Fibroblast of skin of left quadriceps (primary cell): ENCODE measurements around the gene TKTL1.
"Not testable (repeated sequence)": the region's sequence is repeated elsewhere in the genome, so short reads cannot be mapped to it uniquely, and the experiment has no call there.

ENCODE experiments used
- DNase-seq, 2 experiments: peaks; one replicate each; pipeline ENCODE4 v3.0.0-alpha.2; 2013; ENCODE audit warnings: low read depth in 2 of 2

TKTL1 gene

DNA sequence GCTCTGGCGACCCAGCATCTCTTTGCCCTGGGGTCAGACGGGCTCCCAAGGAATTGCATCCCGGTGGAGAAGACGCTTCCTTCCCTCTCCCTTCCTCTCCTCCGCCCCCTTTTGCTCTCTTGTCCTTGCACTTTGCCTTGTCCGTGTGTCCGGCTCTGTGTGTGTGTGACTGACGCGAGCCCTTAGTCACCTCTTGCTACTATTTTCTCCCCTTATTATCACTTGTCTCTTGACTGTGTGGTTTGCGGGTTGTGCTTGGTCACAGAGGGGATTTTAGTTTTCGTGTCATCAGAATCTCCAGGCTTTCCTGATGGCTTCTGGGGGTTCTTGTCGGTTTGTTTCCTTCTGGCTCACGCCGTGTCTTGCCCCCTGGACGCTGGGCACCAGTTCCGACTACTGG lies 47.5 kb downstream of the TKTL1 start:
- not testable (repeated sequence) for DNase-seq

DNA sequence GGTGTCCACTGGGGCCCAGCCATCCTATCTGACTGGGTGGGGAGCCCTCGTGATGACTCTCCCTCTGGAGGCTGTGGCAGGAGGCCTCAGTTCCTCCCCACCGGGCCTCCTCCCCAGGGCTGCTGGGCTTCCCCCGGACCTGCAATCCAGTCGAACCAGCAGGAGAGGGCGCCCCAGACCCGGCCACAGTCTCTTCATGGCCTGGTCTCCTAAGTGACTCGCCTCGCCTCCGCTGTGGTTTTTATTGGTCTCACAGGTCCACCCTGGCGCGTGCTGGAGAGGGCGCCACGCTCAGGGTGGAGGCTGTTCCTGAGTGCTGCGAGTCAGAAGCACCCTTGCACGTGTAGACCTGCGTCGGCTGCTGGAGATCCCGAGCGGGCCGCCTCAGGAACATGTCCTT lies 48.0 kb downstream of the TKTL1 start:
- not testable (repeated sequence) for DNase-seq

DNA sequence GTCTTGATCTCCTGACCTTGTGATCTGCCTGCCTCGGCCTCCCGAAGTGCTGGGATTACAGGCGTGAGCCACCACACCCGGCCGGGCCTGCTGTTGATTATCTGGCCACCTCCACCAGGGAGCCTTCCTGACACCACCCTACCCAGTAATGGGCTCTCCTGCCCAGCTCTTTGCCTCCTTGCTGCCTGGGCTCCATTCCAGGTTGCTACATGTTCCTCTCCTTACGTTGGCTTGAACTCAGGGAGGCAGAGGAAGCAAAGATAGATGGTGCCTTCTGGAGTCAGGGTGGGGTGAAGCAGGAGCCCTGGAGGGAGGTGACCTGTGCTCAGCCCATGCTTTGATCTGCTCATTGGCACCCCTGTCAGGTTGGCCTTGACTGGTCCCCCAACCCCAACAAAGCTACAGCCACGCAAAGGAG lies 52.5 kb downstream of the TKTL1 start:
- no peak for DNase-seq

DNA sequence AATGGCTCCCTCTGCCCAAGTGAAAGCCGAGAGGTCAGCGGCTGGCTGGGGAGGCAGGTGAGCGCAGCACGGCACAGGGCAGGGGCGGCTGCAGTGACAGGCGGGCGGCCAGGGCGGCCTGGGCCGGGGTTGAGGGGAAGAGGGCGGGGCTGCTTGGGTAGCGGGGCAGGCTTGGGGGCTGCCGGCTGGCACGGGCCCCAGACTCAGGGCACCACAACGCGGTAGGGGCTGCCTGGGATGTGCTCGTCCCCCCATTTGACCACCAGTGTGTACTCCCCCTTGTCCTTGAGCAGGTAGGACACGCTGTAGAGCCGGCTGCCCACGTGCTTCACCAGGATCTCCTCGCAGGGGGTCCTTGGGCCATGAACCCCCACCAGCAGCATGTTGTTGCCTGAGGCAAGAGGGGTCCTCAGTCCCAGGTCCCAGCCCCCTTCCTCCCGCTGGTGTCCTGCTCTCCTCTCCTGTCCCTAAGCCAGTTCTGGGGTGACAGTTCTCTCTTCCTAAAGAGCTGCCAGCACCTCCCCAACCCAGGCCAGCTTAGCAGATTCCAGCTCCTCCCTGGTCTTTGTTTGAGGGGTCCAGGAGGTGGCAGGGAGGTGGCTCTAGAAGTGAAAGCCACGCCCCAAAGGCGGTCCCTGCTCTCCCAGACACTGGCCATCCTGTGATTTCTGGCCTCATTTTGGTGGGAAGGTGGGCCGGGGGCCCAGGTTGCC lies 53.2 kb downstream of the TKTL1 start:
- no peak for DNase-seq

DNA sequence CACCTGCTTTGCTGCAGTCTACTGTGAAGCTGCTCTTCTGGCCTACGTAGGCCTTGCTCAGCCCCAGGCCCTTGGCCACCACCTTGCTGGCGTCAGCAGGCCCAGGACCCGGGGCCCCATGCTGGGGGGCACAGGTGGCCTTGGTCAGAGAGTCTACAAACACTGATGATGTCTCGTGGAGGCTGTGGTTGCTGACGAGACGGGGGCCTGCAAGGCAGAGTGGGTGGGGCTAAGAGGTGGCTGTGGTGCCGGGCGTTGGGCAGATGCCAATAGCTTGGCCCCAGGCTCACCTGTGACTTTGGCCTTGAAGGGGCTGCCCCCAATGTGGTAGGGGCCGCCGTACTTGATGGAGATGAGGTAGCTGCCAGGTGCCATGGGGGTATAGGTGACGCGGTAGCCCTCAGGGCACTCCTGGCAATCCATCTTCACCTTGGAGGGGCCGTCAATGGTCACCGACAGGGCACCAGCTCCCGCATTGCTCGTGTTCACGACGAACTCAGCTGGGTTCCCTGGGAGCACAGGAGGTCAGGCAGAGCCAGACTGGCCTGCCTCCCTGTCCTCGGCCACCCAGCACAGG lies 53.9 kb downstream of the TKTL1 start:
- DNase-seq = no peak

- no peak for DNase-seq
Measured at GRCh38 chrX:154349979-154350378, 54.4 kb downstream of the TKTL1 start.

DNA sequence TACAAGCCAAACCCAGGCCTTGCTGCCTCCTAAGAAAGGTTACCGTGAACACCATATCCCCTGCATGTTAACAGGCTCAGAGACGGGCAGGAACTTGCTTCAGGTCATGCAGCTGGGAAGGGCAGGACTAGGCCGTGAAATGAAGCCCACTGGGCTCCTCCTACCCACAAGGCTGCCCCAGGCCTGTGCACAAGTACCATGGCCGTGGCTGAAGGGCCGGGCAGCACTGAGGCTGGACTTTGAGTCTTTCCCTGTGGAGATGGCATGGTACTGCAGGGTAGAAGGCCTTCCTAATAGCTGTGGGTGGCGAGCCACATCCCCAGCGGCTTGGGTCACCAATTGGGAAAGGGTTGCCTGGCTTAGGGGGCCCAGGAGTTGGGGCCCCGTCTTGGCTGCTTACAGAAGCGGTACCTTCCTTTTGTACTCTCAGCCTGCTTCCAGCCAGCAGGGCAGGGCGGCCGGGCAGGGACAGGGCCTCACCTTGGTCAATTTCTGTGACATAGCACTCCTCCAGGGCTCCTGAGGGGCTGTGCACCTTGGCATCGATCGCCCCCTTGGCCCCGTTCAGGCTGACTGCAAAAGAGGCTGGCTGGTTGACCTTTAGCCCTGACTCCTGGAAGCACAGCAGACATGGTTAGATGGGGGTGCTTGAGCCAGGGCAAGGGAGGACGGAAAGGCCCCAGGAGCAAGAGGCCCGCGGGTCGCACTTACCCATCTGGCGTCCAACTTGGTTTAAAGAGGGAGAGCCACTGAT lies 55.0 kb downstream of the TKTL1 start:
- no peak for DNase-seq

- no peak for DNase-seq
Measured at GRCh38 chrX:154351183-154352011, 55.8 kb downstream of the TKTL1 start.

- no peak for DNase-seq
Measured at GRCh38 chrX:154352012-154352401, 56.4 kb downstream of the TKTL1 start.

DNA sequence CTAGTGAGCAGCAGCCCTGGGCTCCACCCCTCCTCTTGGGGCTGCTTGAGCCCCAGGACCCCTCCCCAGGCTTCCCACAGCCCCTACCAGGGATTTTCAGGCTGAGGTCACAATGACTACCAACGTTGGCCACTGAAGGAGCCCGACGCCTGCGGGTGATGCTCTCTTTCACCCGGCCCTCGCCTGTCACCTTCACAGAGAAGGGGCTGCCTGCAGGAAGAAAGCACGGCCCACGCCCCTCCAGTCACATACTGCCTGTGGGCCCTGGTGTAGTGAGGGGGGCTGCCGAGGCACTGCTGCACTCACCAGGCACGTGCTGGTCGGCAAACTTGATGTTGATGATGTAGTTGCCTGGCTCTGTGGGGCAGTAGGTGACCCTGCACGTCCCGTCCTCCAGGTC lies 56.9 kb downstream of the TKTL1 start:
- no peak for DNase-seq

DNA sequence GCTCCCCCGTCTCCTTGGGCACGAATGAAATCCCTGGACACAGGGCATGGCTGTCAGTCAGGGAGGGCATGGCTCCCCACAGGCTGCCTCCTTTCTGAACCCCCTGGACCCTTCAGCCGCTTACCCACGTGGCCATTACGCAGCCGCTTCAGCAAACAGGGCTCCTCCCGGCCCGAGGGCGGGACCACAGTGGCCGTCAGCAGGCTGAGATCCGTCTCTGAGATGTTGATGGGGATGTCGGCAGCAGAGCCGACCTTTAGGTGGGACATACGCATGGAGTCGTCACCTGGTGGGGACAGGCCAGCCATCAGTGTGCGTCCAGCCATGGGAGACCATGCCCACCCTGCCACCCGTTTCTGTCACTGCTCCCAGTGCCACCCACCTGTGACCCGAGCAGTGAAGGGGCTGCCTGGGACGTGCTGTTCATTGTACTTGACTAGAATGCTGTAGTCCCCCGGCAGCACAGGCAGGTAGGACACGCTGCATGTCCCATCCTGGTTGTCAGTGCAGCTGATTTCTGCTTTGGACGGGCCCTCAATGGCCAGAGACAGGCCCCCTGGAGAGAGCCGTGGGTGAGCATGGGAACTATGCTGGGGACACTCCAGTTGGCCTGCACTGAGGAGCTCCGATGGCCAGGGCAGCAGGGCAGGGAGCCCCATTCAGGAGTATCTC lies 57.7 kb downstream of the TKTL1 start:
- DNase-seq = no peak

- no peak for DNase-seq
Measured at GRCh38 chrX:154354013-154354412, 58.4 kb downstream of the TKTL1 start.

DNA sequence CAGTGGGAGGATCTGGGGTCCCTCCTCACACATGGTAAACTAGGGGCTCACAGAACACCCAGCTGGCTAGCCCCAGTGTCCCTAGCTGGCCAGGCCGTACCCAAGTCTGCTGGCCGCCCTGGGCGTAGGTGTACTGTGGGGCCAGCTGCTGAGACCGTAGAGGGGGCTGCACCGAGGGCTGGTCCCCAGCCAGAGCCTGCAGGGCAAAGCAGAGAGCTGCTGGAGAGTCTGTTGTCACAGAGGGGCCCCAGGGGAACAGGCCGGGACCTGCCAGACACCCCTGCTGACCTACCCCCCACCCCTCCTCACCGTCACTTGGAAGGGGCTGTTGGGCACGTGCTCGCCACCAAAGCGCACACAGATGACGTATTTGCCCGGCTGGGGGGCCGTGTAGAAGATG lies 58.9 kb downstream of the TKTL1 start:
- DNase-seq = no peak

- DNase-seq = no peak
Measured at GRCh38 chrX:154355094-154355775, 59.6 kb downstream of the TKTL1 start.

DNA sequence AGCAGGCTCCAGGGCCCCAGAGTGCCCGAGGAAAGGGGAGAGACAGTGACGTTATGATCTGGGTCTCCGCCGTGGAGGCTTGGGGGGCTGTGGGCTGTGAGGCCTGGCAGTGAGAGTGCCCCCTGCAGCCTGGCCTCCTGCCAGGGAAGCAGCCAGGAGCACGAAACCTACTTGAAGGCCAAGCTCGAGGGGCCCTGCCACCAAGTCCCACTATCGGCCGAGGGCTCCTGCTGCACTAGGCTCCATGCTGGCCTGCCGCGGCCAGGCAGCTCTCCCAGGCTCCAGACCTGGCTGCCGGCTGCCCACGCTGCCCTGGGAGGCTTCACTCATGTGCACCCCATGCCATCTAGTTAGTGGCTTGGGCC lies 60.2 kb downstream of the TKTL1 start:
- no peak for DNase-seq

DNA sequence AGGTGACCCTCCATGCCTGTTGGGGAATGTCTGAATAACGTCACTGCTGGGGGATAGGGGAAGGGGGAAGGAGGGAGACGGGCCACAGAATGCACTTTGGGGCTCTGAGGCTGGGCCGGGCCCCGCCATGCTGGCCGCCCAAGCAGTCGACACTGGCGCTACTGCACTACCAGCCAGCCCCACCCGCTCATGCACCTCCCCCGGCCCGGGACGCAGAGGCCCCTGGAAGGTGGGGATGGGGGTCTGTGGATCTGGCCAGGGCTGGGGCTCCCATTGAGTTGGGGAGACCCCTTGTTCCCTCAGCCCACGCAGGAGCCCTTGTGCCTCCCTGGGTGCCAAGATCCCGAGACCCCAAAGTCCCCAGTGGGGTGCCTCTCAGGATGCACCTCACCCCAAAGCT lies 61.0 kb downstream of the TKTL1 start:
- no peak for DNase-seq

DNA sequence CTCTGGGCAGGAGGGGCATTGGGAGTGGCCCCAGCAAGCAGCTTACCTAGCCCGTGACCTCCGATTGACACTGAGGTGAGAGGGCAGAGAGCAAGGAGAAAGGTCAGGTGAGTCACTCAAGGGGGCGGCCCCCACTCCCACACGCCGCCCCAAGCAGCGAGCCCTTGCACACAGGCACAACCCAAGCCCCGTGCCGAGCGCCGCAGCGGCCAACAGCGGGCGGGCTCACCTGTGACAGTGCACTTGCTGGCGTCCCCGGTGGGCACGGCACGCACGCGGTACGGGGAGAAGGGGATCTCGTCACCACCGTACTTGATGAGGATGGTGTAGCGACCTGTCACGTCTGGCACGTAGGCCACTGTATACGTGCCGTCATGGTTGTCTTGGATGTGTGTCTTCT lies 61.6 kb downstream of the TKTL1 start:
- no peak for DNase-seq

DNA sequence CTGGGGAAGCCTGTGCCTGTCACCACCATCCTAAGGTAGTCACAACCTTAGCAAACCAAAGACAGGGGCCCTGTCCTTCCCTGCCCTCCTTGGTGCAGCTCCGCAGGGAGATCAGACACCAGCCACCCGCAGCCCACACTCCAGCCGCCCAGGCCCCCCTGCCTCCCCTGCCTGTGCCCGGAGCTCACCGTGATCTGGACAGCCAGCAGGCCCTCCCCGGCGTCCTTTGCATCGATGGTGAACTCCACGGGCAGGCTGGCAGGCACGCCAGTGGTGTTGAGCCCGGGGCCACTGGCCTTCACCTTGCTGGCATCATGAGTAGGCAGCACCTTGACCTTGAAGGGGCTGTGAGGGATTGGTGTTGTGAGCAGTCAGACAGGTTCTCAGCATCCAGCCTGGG lies 62.4 kb downstream of the TKTL1 start:
- DNase-seq = no peak

- no peak for DNase-seq
Measured at GRCh38 chrX:154358829-154359228, 63.2 kb downstream of the TKTL1 start.

GRCh38 chrX:154359362-154360154 lies 64.0 kb downstream of the TKTL1 start:
- no peak for DNase-seq
